Tibial artery (tissue), 4 donors: ENCODE measurements around the gene PIP4P1.

Experiments
- DNase-seq, 2 donors: peaks; one replicate each; pipeline ENCODE4 v3.0.0-alpha.2; 2019
- H3K27ac ChIP-seq, 2 donors: fragments of 200-600 bp; sonication (generic) in 1 of 2; 1 replicate in 1 of 2; 2 replicates in 1 of 2; pipeline ENCODE4 v1.5.1; 2018 to 2019; ENCODE audit warnings: mild to moderate bottlenecking in 1 of 2
- H3K27me3 ChIP-seq, 2 donors: fragments of 200-600 bp; sonication (generic) in 1 of 2; one replicate each; pipeline versions ENCODE4 v1.5.1 to v1.6.0; 2016 to 2019
- H3K36me3 ChIP-seq, 3 donors: fragments of 200-600 bp; sonication (generic) in 2 of 3; one replicate each; pipeline ENCODE4 v1.5.1; 2016 to 2019; ENCODE audit warnings: mild to moderate bottlenecking in 2 of 3
- H3K4me1 ChIP-seq, 4 donors: fragments of 200-600 bp; sonication (generic) in 2 of 4; 1 replicate in 3 of 4; 2 replicates in 1 of 4; pipeline ENCODE4 v1.5.1; 2016 to 2019
- H3K4me3 ChIP-seq, 2 donors: fragments of 200-600 bp; sonication (generic) in 1 of 2; 1 replicate in 1 of 2; 2 replicates in 1 of 2; pipeline ENCODE4 v1.5.1; 2018 to 2019; ENCODE audit warnings: mild to moderate bottlenecking in 2 of 2
- H3K9me3 ChIP-seq, 3 donors: fragments of 200-600 bp; sonication (generic) in 1 of 3; one replicate each; pipeline ENCODE4 v1.5.1; 2016 to 2019
- intact Hi-C: fragments of 100-400 bp; cut with DNase I; formaldehyde crosslinking; loops from one replicate; pipeline ENCODE4 v1.15.0; 2023; ENCODE audit warnings: low total_unique reads
- TF ChIP-seq, protein P1 (sequence below), 2 experiments: fragments of 200-600 bp in 1 of 2; fragments of 450-650 bp in 1 of 2; IDR thresholded peaks; one replicate each; pipeline ENCODE4 v1.5.1; 2017 to 2019; ENCODE audit warnings: antibody characterized with exemption in 2 of 2, mild to moderate bottlenecking in 1 of 2, moderate library complexity in 1 of 2

Gene PIP4P1

GRCh38 chr14:20499881-20500280 is 38.6 kb upstream of the PIP4P1 start:
- intact Hi-C loops: loop anchor here (10.0 kb wide), 1 partner anchor 785 kb away; the partner anchor contains the start of gene RPGRIP1
- Histone ChIP-seq H3K36me3 (no peaks in the 10 kb centered on the region), H3K27me3 (no peaks in the 10 kb centered on the region), H3K4me1 (no peaks in the 10 kb centered on the region), H3K27ac (no peak overlapping the region), H3K9me3 (no peaks in the 10 kb centered on the region), H3K4me3 (no peak overlapping the region)
- no peak for DNase-seq
- TF ChIP-seq, protein P1, sequence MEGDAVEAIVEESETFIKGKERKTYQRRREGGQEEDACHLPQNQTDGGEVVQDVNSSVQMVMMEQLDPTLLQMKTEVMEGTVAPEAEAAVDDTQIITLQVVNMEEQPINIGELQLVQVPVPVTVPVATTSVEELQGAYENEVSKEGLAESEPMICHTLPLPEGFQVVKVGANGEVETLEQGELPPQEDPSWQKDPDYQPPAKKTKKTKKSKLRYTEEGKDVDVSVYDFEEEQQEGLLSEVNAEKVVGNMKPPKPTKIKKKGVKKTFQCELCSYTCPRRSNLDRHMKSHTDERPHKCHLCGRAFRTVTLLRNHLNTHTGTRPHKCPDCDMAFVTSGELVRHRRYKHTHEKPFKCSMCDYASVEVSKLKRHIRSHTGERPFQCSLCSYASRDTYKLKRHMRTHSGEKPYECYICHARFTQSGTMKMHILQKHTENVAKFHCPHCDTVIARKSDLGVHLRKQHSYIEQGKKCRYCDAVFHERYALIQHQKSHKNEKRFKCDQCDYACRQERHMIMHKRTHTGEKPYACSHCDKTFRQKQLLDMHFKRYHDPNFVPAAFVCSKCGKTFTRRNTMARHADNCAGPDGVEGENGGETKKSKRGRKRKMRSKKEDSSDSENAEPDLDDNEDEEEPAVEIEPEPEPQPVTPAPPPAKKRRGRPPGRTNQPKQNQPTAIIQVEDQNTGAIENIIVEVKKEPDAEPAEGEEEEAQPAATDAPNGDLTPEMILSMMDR (IDR thresholded peaks at IDR 0.05): no peak

- Histone ChIP-seq H3K27ac (no peak overlapping the region), H3K36me3 (no peaks in the 10 kb centered on the region), H3K4me1 (no peaks in the 10 kb centered on the region), H3K27me3 (no peaks in the 10 kb centered on the region), H3K4me3 (no peak overlapping the region), H3K9me3 (no peaks in the 10 kb centered on the region)
- intact Hi-C loops: loop anchor here (10.0 kb wide), 1 partner anchor 786 kb away; the partner anchor contains the start of gene RPGRIP1
- no peak for DNase-seq
- TF ChIP-seq, protein P1 (IDR thresholded peaks at IDR 0.05): no peak
Observed at GRCh38 chr14:20499108-20499507, 37.9 kb upstream of the PIP4P1 start.

- H3K27me3 ChIP-seq: no peaks in the 10 kb centered on the region
- H3K27ac ChIP-seq: no peak overlapping the region
- no peaks in the 10 kb centered on the region for H3K4me1 ChIP-seq
- DNase-seq: no peak
- H3K4me3 ChIP-seq: no peak overlapping the region
- no peaks in the 10 kb centered on the region for H3K36me3 ChIP-seq
- no peaks in the 10 kb centered on the region for H3K9me3 ChIP-seq
- intact Hi-C loops: loop anchor here (10.0 kb wide), 1 partner anchor 786 kb away; the partner anchor contains the start of gene RPGRIP1
- TF ChIP-seq, protein P1 (IDR thresholded peaks at IDR 0.05): no peak
Observed at GRCh38 chr14:20498622-20499021, 37.4 kb upstream of the PIP4P1 start.

DNA sequence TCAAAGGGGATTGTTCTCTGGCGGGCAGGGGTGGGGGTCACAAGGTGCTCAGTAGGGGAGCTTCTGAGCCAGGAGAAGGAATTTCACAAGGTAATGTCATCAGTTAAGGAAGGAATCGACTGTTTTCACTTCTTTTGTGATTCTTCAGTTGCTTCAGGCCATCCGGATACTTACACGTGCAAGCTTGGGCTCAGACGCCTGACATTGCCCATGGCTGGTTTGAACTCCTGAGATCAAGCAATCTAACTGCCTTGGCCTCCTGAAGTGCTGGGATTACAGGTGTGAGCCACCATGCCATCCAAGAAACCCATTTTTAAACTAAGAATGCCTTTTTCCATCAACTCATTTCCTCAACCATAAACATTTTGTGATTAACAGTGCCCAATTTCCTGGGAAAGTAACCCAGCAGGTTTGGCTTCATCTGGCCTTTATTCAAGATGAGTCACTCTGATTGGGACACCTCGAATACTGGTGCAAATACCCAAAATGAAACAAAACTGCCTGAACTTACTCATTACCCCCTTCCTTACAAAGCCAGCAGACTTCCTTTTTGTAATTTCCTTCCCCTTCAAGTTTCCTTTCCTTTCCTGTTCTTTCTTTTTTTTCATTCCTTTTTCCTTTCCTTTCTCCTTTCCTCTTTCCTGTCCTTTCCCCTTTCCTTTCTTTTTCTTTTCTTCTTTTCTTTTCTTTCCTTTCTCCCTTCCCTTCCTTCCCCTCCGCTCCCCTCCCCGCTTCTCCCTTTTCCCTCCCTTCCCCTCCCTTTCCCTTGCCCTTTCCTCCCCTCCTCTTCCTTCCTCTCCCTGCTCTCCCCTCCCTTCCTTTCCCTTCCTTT is 33.9 kb upstream of the PIP4P1 start:
- Histone ChIP-seq H3K9me3 (no peaks in the 10 kb centered on the region), H3K27me3 (peaks cover 0 to 4% of the 10 kb centered on the region in 2 donors), H3K4me1 (no peaks in the 10 kb centered on the region), H3K27ac (no peak overlapping the region), H3K4me3 (no peak overlapping the region), H3K36me3 (no peaks in the 10 kb centered on the region)
- TF ChIP-seq, protein P1 (IDR thresholded peaks at IDR 0.05): no peak
- intact Hi-C loops: loop anchor here (10.0 kb wide), 1 partner anchor 790 kb away; the partner anchor contains the start of gene RPGRIP1
- DNase-seq: no peak

DNA sequence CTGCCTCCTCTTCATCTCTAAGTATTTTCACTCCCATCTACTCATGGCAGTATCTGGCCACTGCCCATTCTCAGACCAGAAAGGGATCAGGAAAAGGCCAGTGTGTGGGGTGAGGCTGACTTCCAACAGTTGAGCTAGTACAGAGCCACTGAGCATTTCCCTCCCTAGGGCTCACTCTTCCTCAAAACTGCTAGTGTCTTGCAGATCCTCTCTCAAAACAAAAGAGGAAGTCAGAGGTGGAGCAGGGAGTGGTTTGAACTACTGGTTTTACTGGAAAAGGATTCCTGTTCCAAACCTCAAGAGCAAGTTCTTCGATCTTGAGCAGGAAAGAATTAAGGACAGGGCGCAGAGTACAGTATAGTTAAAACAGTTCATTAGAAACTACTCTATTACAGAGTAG is 32.4 kb upstream of the PIP4P1 start:
- H3K36me3 ChIP-seq: no peaks in the 10 kb centered on the region
- peaks cover 0 to 4% of the 10 kb centered on the region in 2 donors for H3K27me3 ChIP-seq
- H3K27ac ChIP-seq: no peak overlapping the region
- peak in 1 of 2 donors; percentile 36 for DNase-seq
- intact Hi-C loops: loop anchor here (10.0 kb wide), 1 partner anchor 791 kb away; the partner anchor contains the start of gene RPGRIP1
- TF ChIP-seq, protein P1 (IDR thresholded peaks at IDR 0.05): no peak
- no peaks in the 10 kb centered on the region for H3K4me1 ChIP-seq
- no peak overlapping the region for H3K4me3 ChIP-seq
- H3K9me3 ChIP-seq: no peaks in the 10 kb centered on the region
